Caco-2 (cell line): ENCODE results near the gene MOCS1. TPM values are rescaled to one million over a fixed set of nuclear protein-coding genes. Genes with fewer than 3 reads are reported as not detected.

Experiments
- BruUV-seq: library from RNA; stranded (reverse); fragments of 400-500 nt; replicated peaks from 2 replicates; lab custom pipeline; 2021; lab: Mats Ljungman, UMichigan
- CTCF ChIA-PET: fragments of 300-600 bp; sonication (Branson Sonifier 250); formaldehyde crosslinking; loops from one replicate; lab custom pipeline; 2022; ENCODE audit warnings: antibody characterized with exemption; lab: Charles Lee
- POLR2A ChIA-PET: fragments of 300-600 bp; sonication (Branson Sonifier 250); formaldehyde crosslinking; loops from one replicate; lab custom pipeline; 2022; ENCODE audit warnings: antibody characterized with exemption; lab: Charles Lee
- DNase-seq, 2 experiments: peaks; one replicate each; pipeline versions ENCODE4 v3.0.0 to v3.0.0-alpha.2; 2020 to 2022
- H3K27me3 ChIP-seq: replicated peaks from 2 replicates; pipeline ENCODE4 v1.6.0; 2011; ENCODE audit warnings: low read length; ENCODE audit not compliant: control insufficient read depth, insufficient read depth
- H3K36me3 ChIP-seq: 2 replicates; pipeline ENCODE4 v1.5.1; 2011; ENCODE audit warnings: low read length; ENCODE audit not compliant: control insufficient read depth, insufficient read depth
- H3K4me1 ChIP-seq: fragments of 250-450 bp; sonication (Bioruptor Pico); 2 replicates; pipeline ENCODE4 v1.5.1; 2020; ENCODE audit warnings: mild to moderate bottlenecking
- H3K4me3 ChIP-seq: 2 replicates; pipeline ENCODE4 v1.5.1; 2011; ENCODE audit warnings: low read depth, mild to moderate bottlenecking, control low read depth, low read length
- H3K9me3 ChIP-seq: fragments of 250-450 bp; sonication (Bioruptor Pico); 2 replicates; pipeline ENCODE4 v1.5.1; 2020; ENCODE audit warnings: mild to moderate bottlenecking, moderate library complexity
- H3K27ac Mint-ChIP-seq: one replicate; pipeline ENCODE4 v1.8.0; 2022; ENCODE audit warnings: mixed read lengths; ENCODE audit not compliant: unreplicated experiment
- H3K27me3 Mint-ChIP-seq: one replicate; pipeline ENCODE4 v1.8.0; 2022; ENCODE audit warnings: mixed read lengths; ENCODE audit not compliant: insufficient read depth, unreplicated experiment
- H3K36me3 Mint-ChIP-seq: one replicate; pipeline ENCODE4 v1.8.0; 2022; ENCODE audit warnings: mild to moderate bottlenecking, mixed read lengths; ENCODE audit not compliant: insufficient read depth, unreplicated experiment
- H3K4me1 Mint-ChIP-seq: one replicate; pipeline ENCODE4 v1.8.0; 2022; ENCODE audit warnings: low read depth, mixed read lengths; ENCODE audit not compliant: unreplicated experiment
- H3K4me3 Mint-ChIP-seq: one replicate; pipeline ENCODE4 v1.8.0; 2022; ENCODE audit warnings: mild to moderate bottlenecking, moderate library complexity, mixed read lengths; ENCODE audit not compliant: unreplicated experiment
- H3K9me3 Mint-ChIP-seq: one replicate; pipeline ENCODE4 v1.8.0; 2022; ENCODE audit warnings: mixed read lengths; ENCODE audit not compliant: unreplicated experiment
- intact Hi-C: fragments of 100-400 bp; cut with micrococcal nuclease; formaldehyde crosslinking; loops from one replicate; pipeline ENCODE4 v1.10.0; 2022; ENCODE audit not compliant: unreplicated experiment
- total RNA-seq: library from RNA; stranded (reverse); gene quantifications from 2 replicates; pipeline ENCODE4 v1.2.3, GENCODE V29; 2022
- TF ChIP-seq, protein P1 (sequence below), 2 experiments: fragments of 200-600 bp in 1 of 2; IDR thresholded peaks; 1 replicate in 1 of 2; 2 replicates in 1 of 2; pipeline versions ENCODE4 v1.5.1 to v1.8.0; 2011 to 2022; ENCODE audit warnings: antibody characterized with exemption in 1 of 2, control low read depth in 1 of 2, inconsistent platforms in 1 of 2, low read depth in 1 of 2, low read length in 1 of 2, mild to moderate bottlenecking in 1 of 2, moderate library complexity in 1 of 2; ENCODE audit not compliant: insufficient read depth in 1 of 2, severe bottlenecking in 1 of 2, unreplicated experiment in 1 of 2

Gene MOCS1
- total RNA-seq, 1 experiment from 2014 or later, result 44.7 TPM

- DNase-seq, result no peak
- CTCF ChIA-PET, result no interaction called here
- Mint-ChIP-seq H3K4me1 (no peaks in the 10 kb centered on the region), H3K4me3 (no peak overlapping the region), H3K27ac (no peak overlapping the region), H3K36me3 (peaks cover 43% of the 10 kb centered on the region), H3K9me3 (no peaks in the 10 kb centered on the region), H3K27me3 (no peaks in the 10 kb centered on the region)
- Histone ChIP-seq H3K27me3 (no peaks in the 10 kb centered on the region), H3K9me3 (peaks cover 3% of the 10 kb centered on the region; the same call in 1 of the 2 replicates), H3K4me1 (peaks cover under 1% of the 10 kb centered on the region; the same call in 1 of the 2 replicates), H3K4me3 (no peak overlapping the region), H3K36me3 (peaks cover 12% of the 10 kb centered on the region)
- TF ChIP-seq, protein P1, sequence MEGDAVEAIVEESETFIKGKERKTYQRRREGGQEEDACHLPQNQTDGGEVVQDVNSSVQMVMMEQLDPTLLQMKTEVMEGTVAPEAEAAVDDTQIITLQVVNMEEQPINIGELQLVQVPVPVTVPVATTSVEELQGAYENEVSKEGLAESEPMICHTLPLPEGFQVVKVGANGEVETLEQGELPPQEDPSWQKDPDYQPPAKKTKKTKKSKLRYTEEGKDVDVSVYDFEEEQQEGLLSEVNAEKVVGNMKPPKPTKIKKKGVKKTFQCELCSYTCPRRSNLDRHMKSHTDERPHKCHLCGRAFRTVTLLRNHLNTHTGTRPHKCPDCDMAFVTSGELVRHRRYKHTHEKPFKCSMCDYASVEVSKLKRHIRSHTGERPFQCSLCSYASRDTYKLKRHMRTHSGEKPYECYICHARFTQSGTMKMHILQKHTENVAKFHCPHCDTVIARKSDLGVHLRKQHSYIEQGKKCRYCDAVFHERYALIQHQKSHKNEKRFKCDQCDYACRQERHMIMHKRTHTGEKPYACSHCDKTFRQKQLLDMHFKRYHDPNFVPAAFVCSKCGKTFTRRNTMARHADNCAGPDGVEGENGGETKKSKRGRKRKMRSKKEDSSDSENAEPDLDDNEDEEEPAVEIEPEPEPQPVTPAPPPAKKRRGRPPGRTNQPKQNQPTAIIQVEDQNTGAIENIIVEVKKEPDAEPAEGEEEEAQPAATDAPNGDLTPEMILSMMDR (IDR thresholded peaks at IDR 0.05; ENCODE audit: insufficient read depth in 1 of 2, low read depth in 1 of 2, low read length in 1 of 2, severe bottlenecking in 1 of 2, unreplicated experiment in 1 of 2), result no peak
- POLR2A ChIA-PET, result no interaction called here
- no TSS peak for BruUV-seq
- intact Hi-C loops, result no loop called here
Measured at GRCh38 chr6:39910744-39911143, 23.5 kb downstream of the MOCS1 start.

- Mint-ChIP-seq H3K4me1 (no peaks in the 10 kb centered on the region), H3K27ac (no peak overlapping the region), H3K4me3 (no peak overlapping the region), H3K36me3 (peaks cover 40% of the 10 kb centered on the region), H3K9me3 (no peaks in the 10 kb centered on the region), H3K27me3 (no peaks in the 10 kb centered on the region)
- Histone ChIP-seq H3K4me1 (no peaks in the 10 kb centered on the region), H3K9me3 (no peaks in the 10 kb centered on the region), H3K36me3 (peaks cover 10% of the 10 kb centered on the region), H3K27me3 (no peaks in the 10 kb centered on the region), H3K4me3 (no peak overlapping the region)
- ChIA-PET CTCF (no interaction called here), POLR2A (no interaction called here)
- no peak for DNase-seq
- no TSS peak for BruUV-seq
- TF ChIP-seq, protein P1 (IDR thresholded peaks at IDR 0.05; ENCODE audit: insufficient read depth in 1 of 2, low read depth in 1 of 2, low read length in 1 of 2, severe bottlenecking in 1 of 2, unreplicated experiment in 1 of 2), result no peak
- intact Hi-C loops, result no loop called here
Measured at GRCh38 chr6:39910164-39910563, 24.1 kb downstream of the MOCS1 start.

- intact Hi-C loops, result no loop called here
- Histone ChIP-seq H3K9me3 (no peaks in the 10 kb centered on the region), H3K36me3 (peaks cover 7% of the 10 kb centered on the region), H3K4me3 (no peak overlapping the region), H3K27me3 (no peaks in the 10 kb centered on the region), H3K4me1 (no peaks in the 10 kb centered on the region)
- BruUV-seq, result no TSS peak
- H3K4me1 Mint-ChIP-seq, result no peaks in the 10 kb centered on the region
- TF ChIP-seq, protein P1 (IDR thresholded peaks at IDR 0.05; ENCODE audit: insufficient read depth in 1 of 2, low read depth in 1 of 2, low read length in 1 of 2, severe bottlenecking in 1 of 2, unreplicated experiment in 1 of 2), result no peak
- H3K27me3 Mint-ChIP-seq, result no peaks in the 10 kb centered on the region
- no peak overlapping the region for H3K4me3 Mint-ChIP-seq
- DNase-seq, result no peak
- H3K27ac Mint-ChIP-seq, result no peak overlapping the region
- peaks cover 36% of the 10 kb centered on the region for H3K36me3 Mint-ChIP-seq
- POLR2A ChIA-PET, result no interaction called here
- no peaks in the 10 kb centered on the region for H3K9me3 Mint-ChIP-seq
- CTCF ChIA-PET, result no interaction called here
Measured at GRCh38 chr6:39909701-39910100, 24.6 kb downstream of the MOCS1 start.
